Colon (tissue), 2 donors: ENCODE results near the gene TMPRSS6.

ENCODE experiments used
- FAIRE-seq: peaks from 2 replicates; lab custom pipeline; 2012; peaks lifted over from hg19 to GRCh38; lab: Jason Lieb, UNC
- donor health status: control.
- donor health status: control.

Gene TMPRSS6

DNA sequence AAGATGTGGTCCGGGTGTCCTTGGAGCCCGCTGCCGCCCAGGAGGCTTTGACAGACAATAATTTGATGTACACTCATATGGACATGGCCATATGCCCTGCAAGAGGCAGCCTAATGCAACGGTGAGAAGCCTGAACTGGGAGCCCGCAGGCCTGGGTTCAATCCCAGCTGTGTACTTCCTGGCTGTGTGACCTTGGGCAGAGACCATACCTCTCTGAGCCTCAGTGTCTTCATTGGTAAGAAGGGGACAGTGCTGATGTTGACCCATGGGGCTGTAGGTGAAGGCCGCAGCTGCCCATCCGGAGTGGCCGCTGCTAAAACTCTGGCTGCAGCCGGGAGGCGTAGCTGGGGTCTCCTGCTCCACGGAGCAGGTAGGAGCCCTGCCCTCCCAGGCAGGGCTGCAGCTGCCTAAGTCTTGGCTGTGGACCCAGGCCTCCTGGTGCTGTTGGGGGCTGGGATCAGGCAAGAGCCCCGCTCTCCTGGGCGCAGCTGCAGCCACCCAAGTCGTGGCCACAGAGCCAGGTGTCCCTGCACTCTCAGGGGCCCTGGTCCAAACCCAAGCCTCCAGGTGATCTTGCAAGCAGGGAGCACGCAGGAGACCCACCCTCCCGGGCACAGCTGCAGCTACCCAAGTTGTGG is 31.3 kb upstream of the TMPRSS6 start:
- no peak for FAIRE-seq

DNA sequence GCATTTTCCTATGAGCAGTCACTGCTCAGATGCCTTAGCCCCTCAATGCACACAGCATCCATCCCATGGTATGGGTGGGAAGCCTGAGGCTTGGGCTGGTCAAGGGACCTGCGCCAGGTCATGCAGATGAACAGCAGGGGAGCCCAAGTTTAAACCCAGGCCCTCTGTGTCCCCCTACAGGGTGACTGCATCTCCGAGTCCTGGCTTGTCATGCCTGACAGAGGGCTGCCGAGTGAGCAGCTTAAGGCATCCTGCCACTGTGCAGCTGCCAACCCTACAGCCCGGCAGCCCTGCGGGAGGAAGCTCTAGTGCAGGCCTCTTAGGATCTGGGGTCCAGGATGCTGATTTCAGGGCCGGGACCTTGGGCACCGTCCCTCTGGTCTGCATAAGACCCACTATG is 30.2 kb upstream of the TMPRSS6 start:
- FAIRE-seq = no peak

DNA sequence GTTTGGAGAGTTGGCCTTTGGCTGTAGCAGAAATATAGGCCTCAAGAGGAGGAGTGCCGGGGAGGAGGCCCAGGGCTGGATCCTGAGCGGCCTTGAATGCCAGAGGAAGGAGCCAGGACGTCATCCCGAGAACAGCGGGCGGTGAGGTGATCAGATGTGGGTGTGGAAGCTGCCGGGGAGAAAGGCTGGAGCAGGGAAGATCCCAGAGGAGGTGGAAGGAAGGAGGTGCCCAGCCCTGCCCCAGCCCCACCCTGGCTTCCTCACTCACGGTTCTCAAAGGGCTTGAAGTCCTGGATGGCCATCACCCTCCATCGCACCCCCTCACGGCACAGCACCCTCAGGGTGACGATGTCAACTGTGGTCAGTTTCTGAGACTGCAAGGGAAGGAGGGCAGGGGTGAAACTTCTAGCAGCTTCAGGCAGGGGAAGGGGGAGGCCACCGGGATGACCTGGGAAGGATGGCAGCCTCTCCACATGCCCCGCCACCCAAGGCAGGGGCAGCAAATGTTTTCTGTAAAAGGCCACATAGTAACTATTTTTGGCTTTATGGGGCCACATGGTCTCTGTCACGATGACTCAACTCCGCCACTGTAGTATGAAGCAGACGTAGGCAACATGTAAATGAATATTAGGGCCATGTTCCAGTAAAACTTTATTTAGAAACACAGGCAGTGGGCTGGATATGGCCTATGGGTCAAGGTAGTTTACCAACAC is 29.5 kb upstream of the TMPRSS6 start:
- FAIRE-seq = no peak

GRCh38 chr22:37137903-37138665 is 28.6 kb upstream of the TMPRSS6 start:
- no peak for FAIRE-seq

DNA sequence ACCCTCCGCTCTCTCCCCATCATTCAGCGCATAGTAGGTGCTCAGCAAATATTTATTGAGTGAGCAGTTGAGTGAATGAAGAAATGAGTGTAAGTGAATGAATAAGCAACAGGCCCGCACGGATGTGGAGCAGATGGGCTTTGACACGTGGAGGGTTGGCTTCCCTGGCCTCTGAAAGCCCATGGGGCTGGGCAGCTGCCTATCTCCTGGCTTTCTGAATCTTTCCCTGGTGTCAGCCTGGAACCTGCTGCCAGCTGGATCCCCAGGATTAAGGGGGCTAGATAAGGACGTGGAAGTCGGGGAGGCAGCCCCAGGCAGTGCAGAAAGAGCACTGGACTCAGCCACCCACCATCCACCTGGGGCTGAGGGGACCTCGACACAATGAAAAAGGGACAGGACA is 27.6 kb upstream of the TMPRSS6 start:
- FAIRE-seq = no peak

- no peak for FAIRE-seq
These were observed 25.5 kb upstream of the TMPRSS6 start for GRCh38 chr22:37135023-37135422.

- no peak for FAIRE-seq
These were observed 23.9 kb upstream of the TMPRSS6 start for GRCh38 chr22:37133304-37134018.

- FAIRE-seq = no peak
These were observed 23.3 kb upstream of the TMPRSS6 start for GRCh38 chr22:37132773-37133172.

DNA sequence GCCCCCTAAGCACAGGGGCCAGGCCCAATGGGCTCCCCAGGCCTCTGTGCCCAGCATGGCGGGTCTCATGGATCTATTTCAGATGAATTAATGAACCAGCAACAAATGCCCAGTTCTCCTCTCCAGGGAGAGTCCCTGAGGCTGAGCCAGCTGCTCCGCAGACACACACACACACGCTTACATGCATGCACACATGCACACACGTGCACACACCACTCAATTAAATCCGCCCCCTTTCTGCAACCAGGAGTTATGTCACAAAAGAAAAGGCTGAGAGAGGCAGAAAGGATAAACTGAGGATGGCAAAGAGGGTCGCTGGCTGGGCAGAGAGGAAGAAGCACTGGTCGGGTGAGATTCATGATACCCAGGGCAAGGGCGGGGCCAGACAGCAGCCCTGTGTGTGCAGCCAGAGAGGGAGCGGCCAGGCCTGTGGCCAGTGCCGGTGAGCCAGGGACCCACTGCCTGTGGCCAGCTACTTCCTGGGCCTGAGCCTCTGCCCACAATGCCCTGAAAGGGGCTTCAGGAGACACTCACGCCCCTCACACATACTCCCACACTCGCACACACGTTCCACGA is 20.4 kb upstream of the TMPRSS6 start:
- FAIRE-seq = no peak

DNA sequence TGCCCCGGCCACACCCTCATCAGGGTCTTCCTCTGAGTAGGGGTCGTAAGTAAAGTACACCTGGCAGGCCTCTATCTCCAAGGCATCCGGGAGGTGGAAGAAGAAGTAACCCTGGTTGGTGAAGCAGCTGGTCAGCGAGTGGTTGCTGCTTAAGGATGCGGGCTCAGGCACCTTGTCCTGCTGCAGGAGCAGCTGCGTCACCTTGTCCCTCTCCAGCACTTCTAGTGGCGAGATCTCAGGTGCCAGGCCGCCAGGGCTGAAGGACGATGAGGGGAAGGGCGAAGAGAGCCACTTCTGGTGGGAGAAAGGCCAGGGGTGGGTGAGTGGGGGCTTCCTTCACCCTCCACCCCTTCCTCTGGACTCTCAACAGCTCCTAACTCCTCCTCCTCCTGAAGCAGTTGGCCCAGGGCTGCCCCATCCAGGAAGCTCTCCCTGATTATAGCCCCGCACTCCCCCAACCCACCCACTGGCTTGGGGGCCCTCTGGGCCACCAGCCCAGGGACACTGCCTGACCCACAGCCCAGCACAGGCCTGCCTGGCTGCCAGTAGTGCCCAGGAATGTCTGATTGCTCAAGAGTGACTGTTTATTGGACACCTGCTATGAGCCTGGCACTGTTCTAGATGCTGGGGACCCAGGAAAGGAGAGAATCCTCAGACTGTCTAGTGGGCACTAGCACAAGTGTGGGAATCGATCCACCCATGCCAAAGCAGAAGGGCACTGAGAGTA is 19.2 kb upstream of the TMPRSS6 start:
- no peak for FAIRE-seq

DNA sequence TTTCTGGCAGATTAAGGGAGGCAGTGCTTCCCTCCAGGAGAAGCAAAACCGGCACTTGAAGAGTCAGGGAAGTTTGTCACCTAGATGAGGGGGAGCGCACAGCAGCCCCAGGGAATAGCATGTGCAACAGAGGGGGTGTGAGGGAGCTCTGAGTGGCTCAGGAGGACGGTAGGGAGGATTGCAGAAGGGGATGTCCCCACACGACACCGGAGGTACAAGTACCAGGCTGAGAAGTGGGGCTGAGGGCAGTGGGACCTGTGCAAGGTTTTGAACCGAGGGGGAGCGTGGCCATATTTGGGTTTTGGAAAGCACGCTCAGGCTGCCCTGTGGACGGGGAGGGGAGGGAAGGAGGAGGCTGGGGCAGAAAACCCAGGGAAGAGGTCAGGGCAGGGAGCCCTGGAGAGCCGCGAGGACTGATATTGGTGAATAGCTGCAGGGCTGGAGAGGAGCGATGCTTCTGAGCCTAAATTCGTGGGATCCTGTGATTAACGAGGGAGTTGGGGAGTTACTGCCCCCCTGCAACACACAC is 17.9 kb upstream of the TMPRSS6 start:
- FAIRE-seq = no peak

- no peak for FAIRE-seq
These were observed 17.4 kb upstream of the TMPRSS6 start for GRCh38 chr22:37126882-37127281.

- no peak for FAIRE-seq
These were observed 16.9 kb upstream of the TMPRSS6 start for GRCh38 chr22:37126383-37126782.

DNA sequence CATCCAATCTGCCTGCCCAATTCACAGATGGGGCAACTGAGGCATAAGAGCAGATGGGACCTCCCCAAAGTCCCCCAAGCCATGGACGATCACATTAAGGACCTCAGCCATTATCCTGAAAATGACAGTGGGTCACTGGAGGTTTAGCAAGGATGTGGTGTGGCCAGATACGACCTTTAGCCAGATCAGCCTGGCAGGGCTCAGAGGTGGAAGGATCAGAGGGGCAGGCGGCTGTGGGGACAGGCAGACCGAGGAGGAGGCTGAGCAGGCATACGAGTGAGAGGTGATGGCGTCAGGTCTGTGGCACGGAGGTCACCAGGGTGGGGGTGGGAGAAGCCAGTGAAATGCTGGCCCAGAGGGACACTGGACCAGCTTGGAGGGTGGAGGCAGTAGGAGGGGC is 14.1 kb upstream of the TMPRSS6 start:
- FAIRE-seq = no peak

DNA sequence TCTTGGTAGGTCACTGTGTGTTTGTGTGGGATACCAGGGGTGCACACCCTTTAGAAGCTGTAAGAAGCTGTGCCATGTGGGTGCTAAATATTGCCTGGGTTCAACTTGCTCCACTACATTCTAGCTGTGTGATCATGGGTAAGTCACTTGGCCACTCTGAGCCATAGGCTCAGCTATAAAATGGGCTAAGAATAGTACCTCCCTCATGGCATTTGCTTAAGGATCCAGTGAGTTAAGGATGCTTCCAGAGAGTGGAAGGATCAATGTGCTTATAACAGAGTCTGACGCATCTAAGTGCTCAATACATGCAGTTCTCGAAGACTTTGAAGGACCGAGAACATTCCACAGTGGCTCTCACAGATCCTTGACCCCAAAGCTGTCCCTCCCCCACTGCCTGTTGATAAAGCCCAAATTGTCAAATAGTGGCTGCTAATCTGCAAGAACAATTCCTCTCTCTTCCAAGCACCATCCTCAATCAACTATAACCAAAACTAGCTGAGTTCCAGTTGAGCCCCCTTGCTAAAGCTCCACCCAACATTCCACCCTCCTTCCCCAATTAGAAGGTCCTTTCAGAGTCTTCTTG is 13.2 kb upstream of the TMPRSS6 start:
- FAIRE-seq = no peak

- no peak for FAIRE-seq
These were observed 12.5 kb upstream of the TMPRSS6 start for GRCh38 chr22:37121887-37122591.

GRCh38 chr22:37120569-37121340 is 11.2 kb upstream of the TMPRSS6 start:
- no peak for FAIRE-seq

DNA sequence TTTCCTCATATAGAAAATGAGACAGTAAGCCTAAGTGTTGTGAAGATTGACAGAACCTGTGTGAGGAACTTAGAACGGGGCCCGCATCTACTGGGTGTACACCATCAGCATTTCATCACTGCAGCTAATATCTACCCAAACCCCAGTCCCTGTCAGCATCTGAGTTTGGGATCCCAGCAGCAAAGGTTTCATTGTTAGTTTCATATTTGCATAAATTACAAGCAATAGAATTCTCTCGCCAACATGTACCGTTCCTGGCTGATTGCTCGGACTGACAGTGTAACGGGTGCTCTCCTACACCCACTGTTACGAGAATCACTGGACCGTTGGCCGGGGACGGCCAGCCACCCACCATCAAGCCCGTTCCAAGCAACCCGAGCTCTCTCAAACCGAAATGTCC is 10.4 kb upstream of the TMPRSS6 start:
- FAIRE-seq = no peak

DNA sequence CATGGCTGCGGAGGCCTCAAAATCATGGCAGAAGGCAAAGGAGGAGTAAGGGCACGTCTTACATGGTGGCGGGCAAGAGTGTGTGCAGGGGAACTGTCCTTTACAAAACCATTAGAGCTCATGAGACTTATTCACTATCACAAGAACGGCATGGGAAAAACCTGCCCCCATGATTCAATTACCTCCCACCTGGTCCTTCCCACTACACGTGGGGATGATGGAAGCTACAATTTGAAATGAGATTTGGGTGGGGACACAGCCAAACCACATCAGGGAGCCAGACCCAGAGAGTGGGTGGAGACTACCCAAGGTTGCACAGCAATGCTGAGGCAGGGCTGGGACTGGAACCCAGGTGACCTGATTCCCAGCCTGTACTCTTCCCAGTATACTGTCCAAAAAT is 8.6 kb upstream of the TMPRSS6 start:
- no peak for FAIRE-seq

DNA sequence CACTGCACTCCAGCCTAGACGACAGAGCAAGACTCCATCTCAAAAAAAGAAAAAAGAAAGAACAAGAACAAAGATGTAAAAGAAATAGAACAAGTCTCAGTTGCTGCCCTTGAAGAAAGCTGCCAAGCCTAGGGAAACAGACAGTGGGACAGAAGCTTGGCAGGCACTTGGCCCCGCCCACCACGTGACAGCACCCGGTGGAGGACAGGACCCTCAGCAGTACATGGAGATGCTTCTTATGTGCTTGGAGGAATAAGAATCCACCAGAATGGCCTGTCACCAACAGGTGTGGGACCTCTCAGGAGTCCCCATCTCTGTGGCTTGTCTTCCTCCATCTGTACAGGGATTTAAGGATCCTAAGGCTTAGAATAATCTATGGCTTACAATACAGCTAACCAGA is 7.6 kb upstream of the TMPRSS6 start:
- FAIRE-seq = no peak
